NK-92 (cell line): ENCODE data around the gene RAC2.
"Not testable (repeated sequence)": the region's sequence is repeated elsewhere in the genome, so short reads cannot be mapped to it uniquely, and the experiment has no call there.

Source experiments
- DNase-seq: peaks from one replicate; lab custom pipeline; 2025; ENCODE audit not compliant: unreplicated experiment; lab: John Stamatoyannopoulos, UW

The RAC2 gene

GRCh38 chr22:37206841-37207821 is 36.9 kb downstream of the RAC2 start:
- DNase-seq = no peak

- no peak for DNase-seq
Measured at GRCh38 chr22:37206118-37206840, 37.8 kb downstream of the RAC2 start.

GRCh38 chr22:37205046-37205445 is 39.0 kb downstream of the RAC2 start:
- no peak for DNase-seq

- DNase-seq = no peak
Measured at GRCh38 chr22:37204045-37204655, 39.9 kb downstream of the RAC2 start.

- no peak for DNase-seq
Measured at GRCh38 chr22:37203354-37204044, 40.6 kb downstream of the RAC2 start.

- no peak for DNase-seq
Measured at GRCh38 chr22:37202716-37203115, 41.4 kb downstream of the RAC2 start.

- DNase-seq = no peak
Measured at GRCh38 chr22:37202001-37202555, 42.0 kb downstream of the RAC2 start.

GRCh38 chr22:37201443-37201820 is 42.6 kb downstream of the RAC2 start:
- not testable (repeated sequence) for DNase-seq

- no peak for DNase-seq
Measured at GRCh38 chr22:37199760-37200108, 44.3 kb downstream of the RAC2 start.

- peak; percentile 92 for DNase-seq
Measured at GRCh38 chr22:37199103-37199759, 44.8 kb downstream of the RAC2 start.

GRCh38 chr22:37198258-37199102 is 45.6 kb downstream of the RAC2 start:
- no peak for DNase-seq

GRCh38 chr22:37197451-37198257 is 46.4 kb downstream of the RAC2 start:
- DNase-seq = no peak

GRCh38 chr22:37196539-37197450 is 47.3 kb downstream of the RAC2 start:
- DNase-seq = no peak

- DNase-seq = no peak
Measured at GRCh38 chr22:37195921-37196320, 48.1 kb downstream of the RAC2 start.

GRCh38 chr22:37194750-37195149 is 49.3 kb downstream of the RAC2 start:
- DNase-seq = no peak

- no peak for DNase-seq
Measured at GRCh38 chr22:37193629-37194191, 50.4 kb downstream of the RAC2 start.

GRCh38 chr22:37192741-37193140 is 51.3 kb downstream of the RAC2 start:
- DNase-seq = no peak
